Measurements from ENCODE around the gene PCDH1.

GRCh38 chr5:141926434-141926833 is 48.2 kb upstream of the PCDH1 start:
- TF ChIP-seq, protein P1, sequence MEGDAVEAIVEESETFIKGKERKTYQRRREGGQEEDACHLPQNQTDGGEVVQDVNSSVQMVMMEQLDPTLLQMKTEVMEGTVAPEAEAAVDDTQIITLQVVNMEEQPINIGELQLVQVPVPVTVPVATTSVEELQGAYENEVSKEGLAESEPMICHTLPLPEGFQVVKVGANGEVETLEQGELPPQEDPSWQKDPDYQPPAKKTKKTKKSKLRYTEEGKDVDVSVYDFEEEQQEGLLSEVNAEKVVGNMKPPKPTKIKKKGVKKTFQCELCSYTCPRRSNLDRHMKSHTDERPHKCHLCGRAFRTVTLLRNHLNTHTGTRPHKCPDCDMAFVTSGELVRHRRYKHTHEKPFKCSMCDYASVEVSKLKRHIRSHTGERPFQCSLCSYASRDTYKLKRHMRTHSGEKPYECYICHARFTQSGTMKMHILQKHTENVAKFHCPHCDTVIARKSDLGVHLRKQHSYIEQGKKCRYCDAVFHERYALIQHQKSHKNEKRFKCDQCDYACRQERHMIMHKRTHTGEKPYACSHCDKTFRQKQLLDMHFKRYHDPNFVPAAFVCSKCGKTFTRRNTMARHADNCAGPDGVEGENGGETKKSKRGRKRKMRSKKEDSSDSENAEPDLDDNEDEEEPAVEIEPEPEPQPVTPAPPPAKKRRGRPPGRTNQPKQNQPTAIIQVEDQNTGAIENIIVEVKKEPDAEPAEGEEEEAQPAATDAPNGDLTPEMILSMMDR (IDR thresholded peaks at IDR 0.05) = no peak
- TF ChIP-seq POLR2A (IDR thresholded peaks at IDR 0.05) = no peak

All from testis (tissue), 2 donors.